ENCODE results near the gene LEKR1. TPM values are rescaled to one million over a fixed set of nuclear protein-coding genes. Genes with fewer than 3 reads are reported as not detected.

Gene LEKR1
- total RNA-seq, 1 donor from 2014 or later: not detected

DNA sequence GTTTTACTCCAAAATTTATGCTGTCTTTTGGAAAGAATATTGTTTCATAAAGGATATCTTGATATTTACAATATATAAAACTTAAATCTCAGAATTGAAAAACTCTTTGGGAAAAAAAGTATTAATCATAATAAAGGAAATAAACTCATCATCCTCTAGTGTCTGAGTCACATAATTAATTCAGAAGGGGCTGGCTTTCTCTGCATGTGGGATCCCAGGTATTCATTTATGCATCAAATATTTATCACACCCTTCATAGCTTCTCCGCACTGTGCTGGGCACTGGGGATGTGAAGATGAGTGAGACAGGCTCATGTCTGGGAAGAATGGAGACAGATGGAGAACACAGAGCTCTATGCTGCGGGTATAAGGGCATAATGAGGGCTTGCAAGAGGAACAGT is 268.1 kb downstream of the LEKR1 start:
- DNase-seq (ENCODE audit: extremely low read depth, low read depth, low spot score): no peak

DNA sequence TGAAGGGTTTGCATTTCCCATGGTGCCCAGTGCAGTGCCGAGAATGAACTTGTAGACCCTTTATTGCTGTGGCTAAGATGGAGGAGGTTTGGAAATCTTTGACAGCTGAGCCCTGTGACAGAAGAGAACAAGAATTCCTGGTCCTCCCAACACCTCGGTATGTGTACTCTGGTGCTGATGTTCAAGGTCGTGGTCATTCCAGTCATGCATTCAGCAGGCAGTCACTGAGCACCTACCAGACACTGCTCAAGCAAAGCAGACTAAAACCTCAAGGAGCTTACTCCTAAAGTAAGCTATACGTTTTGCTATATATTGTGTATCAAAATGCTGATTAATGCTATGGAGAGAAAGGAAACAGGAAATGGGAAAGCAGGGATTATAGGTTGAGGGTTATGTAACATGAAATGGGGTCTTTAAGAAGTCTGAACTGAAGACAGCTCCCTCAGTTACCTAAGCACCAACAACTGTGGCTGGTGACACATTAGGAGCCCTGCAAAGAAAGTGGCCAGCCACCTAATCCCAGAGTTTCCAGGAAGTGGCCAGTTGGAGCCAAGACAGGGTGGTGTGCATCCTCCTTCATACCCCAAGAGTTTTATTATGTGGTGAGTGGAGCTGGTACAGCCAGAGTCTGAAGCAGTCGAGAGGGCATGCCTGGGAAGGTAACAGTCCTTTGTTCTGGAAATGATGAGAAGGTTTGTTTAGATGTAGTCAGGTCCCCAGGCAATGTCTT is 268.8 kb downstream of the LEKR1 start:
- DNase-seq (ENCODE audit: extremely low read depth, low read depth, low spot score): no peak

Other genes with a start within 250 kb of the LEKR1 start
- gene TIPARP, start 151.8 kb upstream of the LEKR1 start, total RNA-seq: 38.1 and 44.7 TPM in 2 replicates